GM12864 (cell line): ENCODE results near the gene AKT3.

Experiments used
- DNase-seq: peaks from one replicate; pipeline ENCODE4 v3.0.0-alpha.2; 2011; ENCODE audit warnings: low read depth
- H3K4me3 ChIP-seq: 2 replicates; pipeline ENCODE4 v1.5.1; 2011; ENCODE audit warnings: mild to moderate bottlenecking, low read depth, low read length, control low read depth
- CTCF ChIP-seq: IDR thresholded peaks from 2 replicates; pipeline ENCODE4 v1.5.1; 2011; ENCODE audit warnings: low read depth, mild to moderate bottlenecking, moderate library complexity, low read length, control low read depth, inconsistent platforms; ENCODE audit errors: missing control alignments

The AKT3 gene

GRCh38 chr1:243490748-243491686 lies 359.0 kb downstream of the AKT3 start:
- no peak overlapping the region for H3K4me3 ChIP-seq
- no peak for TF ChIP-seq CTCF
- DNase-seq = no peak

GRCh38 chr1:243489681-243490546 lies 360.1 kb downstream of the AKT3 start:
- H3K4me3 ChIP-seq = no peak overlapping the region
- no peak for TF ChIP-seq CTCF
- no peak for DNase-seq

GRCh38 chr1:243489158-243489527 lies 360.9 kb downstream of the AKT3 start:
- TF ChIP-seq CTCF = no peak
- DNase-seq = no peak

GRCh38 chr1:243488459-243489157 lies 361.4 kb downstream of the AKT3 start:
- no peak for TF ChIP-seq CTCF
- H3K4me3 ChIP-seq = no peak overlapping the region
- DNase-seq = no peak

More at GRCh38 chr1:243489158-243489527, 360.9 kb downstream of the AKT3 start:
- H3K4me3 ChIP-seq = no peak overlapping the region

- DNase-seq = no peak
- H3K4me3 ChIP-seq = no peak overlapping the region
- no peak for TF ChIP-seq CTCF
Measured at GRCh38 chr1:243487649-243488227, 362.3 kb downstream of the AKT3 start.

- DNase-seq = no peak
- H3K4me3 ChIP-seq = no peak overlapping the region
- TF ChIP-seq CTCF = no peak
Measured at GRCh38 chr1:243487036-243487648, 362.9 kb downstream of the AKT3 start.
